Hematopoietic multipotent progenitor cell treated with erythropoietin and hydrocortisone succinate and interleukin-3 and kit ligand, for 15 days (in vitro differentiated cells): ENCODE data around the gene CPSF2.
"Not testable (repeated sequence)": the region's sequence is repeated elsewhere in the genome, so short reads cannot be mapped to it uniquely, and the experiment has no call there.

Source experiments
- DNase-seq: peaks from one replicate; pipeline ENCODE4 v3.0.0-alpha.2; 2015; ENCODE audit warnings: low spot score

Gene CPSF2

DNA sequence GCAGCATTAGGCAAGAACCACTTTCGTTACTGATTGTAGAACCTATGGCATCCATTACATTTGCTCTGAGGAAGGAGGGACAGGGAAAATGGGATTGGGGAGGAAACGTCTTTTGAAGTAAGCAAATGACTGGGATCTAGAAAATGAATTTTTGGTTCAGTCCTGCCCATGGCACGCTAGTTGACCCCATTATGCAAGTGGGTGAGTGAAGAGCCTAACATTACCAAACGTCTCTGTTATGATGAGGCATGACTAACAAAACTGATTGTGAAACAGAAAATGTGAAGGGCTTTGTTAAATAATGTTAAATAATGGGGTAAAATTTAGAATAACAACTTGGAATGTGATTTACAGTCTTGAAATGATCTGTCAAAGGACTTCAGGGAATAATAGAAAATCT lies 38.9 kb downstream of the CPSF2 start:
- no peak for DNase-seq

DNA sequence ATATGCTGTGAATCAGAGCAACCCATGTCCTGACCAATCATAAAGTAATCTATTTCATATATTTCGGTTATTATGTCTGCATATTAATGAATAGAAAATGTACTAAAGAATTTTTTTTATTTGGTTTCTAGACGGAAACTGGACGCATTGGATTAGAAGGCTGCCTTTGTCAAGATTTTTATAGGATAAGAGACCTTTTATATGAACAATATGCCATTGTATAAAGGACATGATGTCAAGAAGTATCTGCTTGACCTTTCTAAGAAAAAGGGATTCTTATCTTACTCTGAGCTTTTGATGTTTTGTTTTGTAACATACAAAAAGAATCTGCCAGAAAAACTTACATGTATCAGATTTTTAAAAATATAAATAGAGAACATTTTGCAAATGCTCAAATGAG lies 39.8 kb downstream of the CPSF2 start:
- no peak for DNase-seq

DNA sequence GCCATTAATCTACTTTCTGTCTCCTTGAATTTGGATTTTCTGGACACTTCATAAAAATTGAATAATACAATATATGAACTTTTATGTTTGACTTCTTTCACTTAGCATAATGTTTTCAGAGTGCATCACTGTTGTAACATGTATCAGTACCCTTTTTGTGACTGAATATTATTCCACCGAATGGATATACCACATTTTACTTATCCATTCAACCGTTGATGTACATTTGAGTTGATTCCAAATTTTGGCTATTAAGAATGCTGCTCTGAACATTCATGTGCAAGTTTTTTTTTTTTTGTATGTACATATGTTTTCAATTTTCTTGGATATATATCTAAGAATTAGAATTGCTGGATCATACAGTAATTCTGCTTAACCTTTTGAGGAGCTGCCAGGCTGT lies 43.2 kb downstream of the CPSF2 start:
- no peak for DNase-seq

GRCh38 chr14:92173668-92174067 lies 51.9 kb downstream of the CPSF2 start:
- DNase-seq: no peak

- no peak for DNase-seq
Observed at GRCh38 chr14:92175811-92176210, 54.0 kb downstream of the CPSF2 start.

DNA sequence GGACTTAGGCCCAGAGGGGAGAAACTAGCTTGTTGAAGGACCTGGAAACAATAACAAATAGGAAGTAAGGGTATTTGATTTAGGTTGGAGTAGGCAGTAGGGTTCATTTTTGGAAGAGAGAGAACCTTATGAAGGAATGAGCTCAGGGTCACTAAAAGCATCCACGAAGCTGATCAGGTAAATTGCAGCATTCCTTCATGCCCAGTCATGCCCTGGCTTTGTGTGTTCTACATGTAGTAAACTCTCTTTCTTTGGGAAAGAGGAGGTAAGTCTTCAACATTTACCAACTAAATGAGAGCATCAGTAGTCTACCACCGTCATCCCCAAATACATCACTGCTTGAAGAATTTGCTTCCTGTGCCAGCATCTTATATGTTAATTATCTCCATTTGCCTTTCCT lies 54.7 kb downstream of the CPSF2 start:
- DNase-seq: no peak

GRCh38 chr14:92179178-92179577 lies 57.4 kb downstream of the CPSF2 start:
- DNase-seq: not testable (repeated sequence)

GRCh38 chr14:92185559-92185958 lies 63.8 kb downstream of the CPSF2 start:
- no peak for DNase-seq

DNA sequence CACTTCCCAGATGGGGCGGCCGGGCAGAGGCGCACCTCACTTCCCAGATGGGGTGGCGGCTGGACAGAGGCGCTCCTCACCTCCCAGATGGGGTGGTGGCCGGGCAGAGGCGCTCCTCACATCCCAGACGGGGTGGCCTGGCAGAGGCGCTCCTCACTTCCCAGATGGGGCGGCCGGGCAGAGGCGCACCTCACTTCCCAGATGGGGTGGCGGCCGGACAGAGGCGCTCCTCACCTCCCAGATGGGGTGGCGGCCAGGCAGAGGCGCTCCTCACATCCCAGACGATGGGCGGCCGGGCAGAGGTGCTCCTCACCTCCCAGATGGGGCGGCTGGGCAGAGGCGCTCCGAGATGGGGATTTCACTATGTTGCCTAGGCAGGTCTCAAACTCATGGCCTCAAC lies 65.8 kb downstream of the CPSF2 start:
- not testable (repeated sequence) for DNase-seq

DNA sequence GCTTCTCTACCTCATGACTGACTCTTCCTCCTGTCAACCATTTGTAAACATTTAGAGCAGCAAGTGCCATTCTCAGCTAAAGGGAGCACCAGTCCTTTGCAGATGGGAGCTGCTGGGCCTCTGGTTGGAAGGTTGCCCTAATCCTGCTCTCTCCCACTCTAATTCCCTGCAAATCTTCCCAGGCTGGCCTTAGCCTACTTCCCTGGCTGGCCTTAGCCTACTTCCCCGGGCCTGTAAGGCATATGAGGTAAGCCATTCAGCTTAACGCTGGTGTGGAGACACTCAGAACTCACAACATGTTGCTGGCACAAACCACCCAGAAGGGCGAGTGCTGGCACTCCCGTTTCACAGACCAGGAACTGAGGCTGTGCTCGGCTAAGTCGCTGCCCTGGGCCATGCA lies 69.0 kb downstream of the CPSF2 start:
- DNase-seq: no peak

GRCh38 chr14:92198804-92199203 lies 77.0 kb downstream of the CPSF2 start:
- DNase-seq: no peak

- no peak for DNase-seq
Observed at GRCh38 chr14:92199763-92200162, 78.0 kb downstream of the CPSF2 start.

DNA sequence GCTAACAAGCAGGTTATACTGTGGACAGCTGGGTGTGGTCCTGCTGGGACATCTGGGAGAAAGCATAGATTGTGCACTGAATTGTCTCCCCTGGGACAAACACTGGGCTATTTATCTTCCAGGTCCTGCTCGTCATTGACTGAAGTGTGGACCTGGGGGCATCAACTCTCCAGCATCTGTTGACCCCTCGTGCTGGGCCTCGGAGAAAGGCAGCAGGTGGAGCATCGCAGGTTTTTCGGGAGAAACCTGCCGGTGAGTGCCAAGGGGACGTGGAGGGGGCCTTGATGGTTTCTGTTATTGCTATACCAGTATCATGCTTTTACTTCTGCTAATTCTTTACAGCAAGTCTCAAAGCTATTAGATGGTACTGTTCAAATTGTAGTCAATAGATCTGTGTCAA lies 81.3 kb downstream of the CPSF2 start:
- no peak for DNase-seq

- no peak for DNase-seq
Observed at GRCh38 chr14:92204792-92205191, 83.0 kb downstream of the CPSF2 start.

- DNase-seq: no peak
Observed at GRCh38 chr14:92207012-92207927, 85.5 kb downstream of the CPSF2 start.

DNA sequence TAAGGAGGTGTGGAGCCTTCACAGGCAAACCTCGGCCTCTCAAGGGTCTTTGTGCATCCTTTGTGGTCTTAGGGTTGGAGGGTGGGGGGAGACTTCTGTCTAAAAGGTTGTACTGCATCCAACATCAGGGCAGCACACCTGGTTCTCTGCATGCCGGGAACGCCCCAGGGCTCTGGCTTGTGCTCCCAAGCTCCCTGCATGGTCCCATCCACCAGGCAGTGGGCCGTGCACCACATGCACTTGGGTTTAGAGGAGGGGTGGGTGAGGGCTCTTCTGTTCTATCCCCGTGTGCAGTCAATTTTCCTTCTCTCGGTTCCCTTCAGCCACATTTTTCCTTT lies 86.1 kb downstream of the CPSF2 start:
- no peak for DNase-seq

GRCh38 chr14:92209141-92209540 lies 87.4 kb downstream of the CPSF2 start:
- DNase-seq: no peak

DNA sequence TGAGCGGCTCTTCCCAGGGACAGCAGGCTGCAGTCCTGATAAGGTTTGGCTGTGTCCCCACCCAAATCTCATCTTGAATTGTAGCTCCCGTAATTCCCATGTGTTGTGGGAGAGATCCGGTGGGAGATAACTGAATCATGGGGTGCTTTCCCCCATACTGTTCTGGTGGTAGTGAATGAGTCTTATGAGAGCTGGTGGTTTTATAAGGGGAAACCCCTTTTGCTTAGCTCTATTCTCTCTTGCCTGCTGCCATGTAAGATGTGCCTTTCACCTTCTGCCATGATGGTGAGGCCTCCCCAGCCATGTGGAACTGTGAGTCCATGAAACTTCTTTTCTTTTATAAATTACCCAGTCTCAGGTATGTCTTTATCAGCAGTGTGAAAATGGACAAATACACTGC lies 91.4 kb downstream of the CPSF2 start:
- DNase-seq: not testable (repeated sequence)

DNA sequence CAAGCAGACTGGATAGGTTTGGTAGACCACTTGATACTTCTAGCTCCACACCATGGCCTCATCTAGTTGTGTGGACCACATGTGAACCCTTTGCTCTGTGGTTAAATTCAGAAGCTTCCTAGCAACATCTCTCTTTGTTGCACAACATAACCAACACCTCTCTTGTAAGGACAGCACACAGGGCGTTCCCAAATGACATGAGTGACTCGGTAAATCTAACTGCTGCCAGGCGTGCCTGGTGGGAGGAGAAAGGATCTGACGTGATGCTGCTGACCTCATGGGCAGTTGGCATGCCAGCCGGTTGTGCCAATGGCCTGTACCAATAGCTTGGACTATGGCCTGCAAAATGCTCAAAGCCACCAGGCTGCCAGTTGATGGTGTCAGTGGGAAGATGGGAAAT lies 93.8 kb downstream of the CPSF2 start:
- DNase-seq: peak; percentile 6

- no peak for DNase-seq
Observed at GRCh38 chr14:92217936-92218335, 96.2 kb downstream of the CPSF2 start.
